ENCODE measurements around the gene CD101.

The CD101 gene

GRCh38 chr1:117059334-117059677 is 57.7 kb downstream of the CD101 start:
- peak; percentile 65 for DNase-seq

GRCh38 chr1:117059678-117060440 is 58.3 kb downstream of the CD101 start, which contains the start of gene TTF2:
Gene TTF2, plus strand, starts transcription at chr1:117060326. Its CDS starts 21 bp downstream, at chr1:117060347.
- peak; percentile 98 for DNase-seq

GRCh38 chr1:117060441-117061317 is 59.1 kb downstream of the CD101 start:
- peak; percentile 28 for DNase-seq

GRCh38 chr1:117061986-117062415 is 60.4 kb downstream of the CD101 start:
- DNase-seq: peak; percentile 59

GRCh38 chr1:117066367-117066766 is 64.8 kb downstream of the CD101 start:
- DNase-seq: no peak

GRCh38 chr1:117067533-117068370 is 66.2 kb downstream of the CD101 start:
- peak; percentile 48 for DNase-seq

GRCh38 chr1:117068580-117068979 is 67.0 kb downstream of the CD101 start:
- no peak for DNase-seq

GRCh38 chr1:117069220-117069844 is 67.8 kb downstream of the CD101 start:
- no peak for DNase-seq

GRCh38 chr1:117070124-117070523 is 68.6 kb downstream of the CD101 start:
- no peak for DNase-seq

- no peak for DNase-seq
Observed at GRCh38 chr1:117076648-117077047, 75.1 kb downstream of the CD101 start.

GRCh38 chr1:117077267-117077666 is 75.7 kb downstream of the CD101 start:
- DNase-seq: peak; percentile 27

- DNase-seq: no peak
Observed at GRCh38 chr1:117079737-117080136, 78.2 kb downstream of the CD101 start.

GRCh38 chr1:117084231-117084630 is 82.7 kb downstream of the CD101 start:
- DNase-seq: no peak

Measured in CD4-positive, alpha-beta T cell treated with Interleukin-4 for 4 hours (primary cell).